ENCODE results near the gene ST6GAL1. TPM values are rescaled to one million over a fixed set of nuclear protein-coding genes. Genes with fewer than 3 reads are reported as not detected.

Gene ST6GAL1
- total RNA-seq, 1 experiment from 2014 or later, result 25.6 TPM

GRCh38 chr3:186993210-186993782 lies 63.0 kb downstream of the ST6GAL1 start:
- no peaks in the 10 kb centered on the region for H3K36me3 ChIP-seq (ENCODE audit: low read depth)
- H2AFZ ChIP-seq, result no peak overlapping the region
- DNase-seq, result no peak
- no peak for TF ChIP-seq EZH2 (IDR thresholded peaks at IDR 0.05; ENCODE audit: low read depth)
- TF ChIP-seq, protein P1, sequence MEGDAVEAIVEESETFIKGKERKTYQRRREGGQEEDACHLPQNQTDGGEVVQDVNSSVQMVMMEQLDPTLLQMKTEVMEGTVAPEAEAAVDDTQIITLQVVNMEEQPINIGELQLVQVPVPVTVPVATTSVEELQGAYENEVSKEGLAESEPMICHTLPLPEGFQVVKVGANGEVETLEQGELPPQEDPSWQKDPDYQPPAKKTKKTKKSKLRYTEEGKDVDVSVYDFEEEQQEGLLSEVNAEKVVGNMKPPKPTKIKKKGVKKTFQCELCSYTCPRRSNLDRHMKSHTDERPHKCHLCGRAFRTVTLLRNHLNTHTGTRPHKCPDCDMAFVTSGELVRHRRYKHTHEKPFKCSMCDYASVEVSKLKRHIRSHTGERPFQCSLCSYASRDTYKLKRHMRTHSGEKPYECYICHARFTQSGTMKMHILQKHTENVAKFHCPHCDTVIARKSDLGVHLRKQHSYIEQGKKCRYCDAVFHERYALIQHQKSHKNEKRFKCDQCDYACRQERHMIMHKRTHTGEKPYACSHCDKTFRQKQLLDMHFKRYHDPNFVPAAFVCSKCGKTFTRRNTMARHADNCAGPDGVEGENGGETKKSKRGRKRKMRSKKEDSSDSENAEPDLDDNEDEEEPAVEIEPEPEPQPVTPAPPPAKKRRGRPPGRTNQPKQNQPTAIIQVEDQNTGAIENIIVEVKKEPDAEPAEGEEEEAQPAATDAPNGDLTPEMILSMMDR (conservative IDR thresholded peaks at IDR 0.05), result no peak
- no peak overlapping the region for H3K4me2 ChIP-seq
- peaks cover 23% of the 10 kb centered on the region for H3K4me1 ChIP-seq (replicated peaks; ENCODE audit: insufficient read depth)
- H4K20me1 ChIP-seq (ENCODE audit: insufficient read depth), result no peaks in the 10 kb centered on the region
- no TSS peak for BruUV-seq (replicated peaks)
- POLR2A ChIA-PET (ENCODE audit: unreplicated experiment), result no interaction called here
- no peak overlapping the region for H3K4me3 ChIP-seq
- H3F3A ChIP-seq (ENCODE audit: insufficient read depth, low read depth), result peaks cover 22% of the 10 kb centered on the region
- H3K27me3 ChIP-seq (ENCODE audit: insufficient read depth, low read depth), result no peaks in the 10 kb centered on the region
- no peak overlapping the region for H3K27ac ChIP-seq
- 0 out of 2 replicates have a peak, but pooled peaks cover 4% of the 10 kb centered on the region for H3K9me3 ChIP-seq (ENCODE audit: insufficient read depth, low read depth)
- CTCF ChIA-PET, result no interaction called here
- H3K9me2 ChIP-seq (ENCODE audit: insufficient read depth), result no peaks in the 10 kb centered on the region
- intact Hi-C loops (cut with micrococcal nuclease; ENCODE audit: unreplicated experiment), result no loop called here
- H3K79me2 ChIP-seq (ENCODE audit: low read depth), result no peaks in the 10 kb centered on the region

- BruUV-seq (replicated peaks), result no TSS peak
- Histone ChIP-seq H3K9me3 (ENCODE audit: insufficient read depth, low read depth) (0 out of 2 replicates have a peak, but pooled peaks cover 4% of the 10 kb centered on the region), H3K4me3 (no peak overlapping the region), H3K27me3 (ENCODE audit: insufficient read depth, low read depth) (no peaks in the 10 kb centered on the region), H3K27ac (no peak overlapping the region), H3K9me2 (ENCODE audit: insufficient read depth) (no peaks in the 10 kb centered on the region), H3K79me2 (ENCODE audit: low read depth) (no peaks in the 10 kb centered on the region), H3K4me2 (no peak overlapping the region), H3K36me3 (ENCODE audit: low read depth) (no peaks in the 10 kb centered on the region), H4K20me1 (ENCODE audit: insufficient read depth) (no peaks in the 10 kb centered on the region), H3K4me1 (replicated peaks; ENCODE audit: insufficient read depth) (peaks cover 23% of the 10 kb centered on the region), H2AFZ (no peak overlapping the region), H3F3A (ENCODE audit: insufficient read depth, low read depth) (peaks cover 22% of the 10 kb centered on the region)
- no peak for TF ChIP-seq EZH2 (IDR thresholded peaks at IDR 0.05; ENCODE audit: low read depth)
- TF ChIP-seq, protein P1 (conservative IDR thresholded peaks at IDR 0.05), result no peak
- no peak for DNase-seq
- intact Hi-C loops (cut with micrococcal nuclease; ENCODE audit: unreplicated experiment), result no loop called here
- POLR2A ChIA-PET (ENCODE audit: unreplicated experiment), result no interaction called here
- CTCF ChIA-PET, result no interaction called here
Measured at GRCh38 chr3:186994000-186994955, 64.0 kb downstream of the ST6GAL1 start.

GRCh38 chr3:186996356-186996755 lies 66.0 kb downstream of the ST6GAL1 start:
- H3K79me2 ChIP-seq (ENCODE audit: low read depth), result no peaks in the 10 kb centered on the region
- no peak overlapping the region for H3K4me2 ChIP-seq
- H2AFZ ChIP-seq, result no peak overlapping the region
- no peaks in the 10 kb centered on the region for H3K36me3 ChIP-seq (ENCODE audit: low read depth)
- no peaks in the 10 kb centered on the region for H3K9me2 ChIP-seq (ENCODE audit: insufficient read depth)
- DNase-seq, result no peak
- H3K4me1 ChIP-seq (replicated peaks; ENCODE audit: insufficient read depth), result peaks cover 12% of the 10 kb centered on the region
- POLR2A ChIA-PET (ENCODE audit: unreplicated experiment), result no interaction called here
- H3K27me3 ChIP-seq (ENCODE audit: insufficient read depth, low read depth), result no peaks in the 10 kb centered on the region
- TF ChIP-seq, protein P1 (conservative IDR thresholded peaks at IDR 0.05), result no peak
- TF ChIP-seq EZH2 (IDR thresholded peaks at IDR 0.05; ENCODE audit: low read depth), result no peak
- intact Hi-C loops (cut with micrococcal nuclease; ENCODE audit: unreplicated experiment), result no loop called here
- no peaks in the 10 kb centered on the region for H3K9me3 ChIP-seq (ENCODE audit: insufficient read depth, low read depth)
- CTCF ChIA-PET, result no interaction called here
- H4K20me1 ChIP-seq (ENCODE audit: insufficient read depth), result no peaks in the 10 kb centered on the region
- no peak overlapping the region for H3K27ac ChIP-seq
- H3K4me3 ChIP-seq, result no peak overlapping the region
- no TSS peak for BruUV-seq (replicated peaks)
- H3F3A ChIP-seq (ENCODE audit: insufficient read depth, low read depth), result peaks cover 1% of the 10 kb centered on the region; the same call in 1 of the 2 replicates

Data from PC-9 (cell line).